ENCODE data around the gene RNF25.

The RNF25 gene

DNA sequence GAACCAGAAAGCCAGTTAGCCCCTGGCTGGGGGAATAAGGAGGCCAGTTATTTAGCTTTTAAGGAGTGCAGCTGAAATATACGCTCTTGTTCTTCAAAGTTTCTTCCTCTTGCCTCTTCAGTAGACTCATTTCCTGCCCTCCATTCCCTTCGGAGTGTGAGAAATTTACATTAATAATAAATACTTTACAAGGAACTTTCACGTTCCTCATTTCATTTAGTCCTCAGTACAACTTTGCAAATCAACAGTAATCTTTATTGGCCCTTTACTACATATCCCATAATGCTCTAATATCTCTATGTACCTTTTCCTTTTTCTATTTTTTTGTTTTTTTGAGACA is 48.5 kb downstream of the RNF25 start:
- no peak for DNase-seq (ENCODE audit: low spot score)
- TF ChIP-seq, protein P1, sequence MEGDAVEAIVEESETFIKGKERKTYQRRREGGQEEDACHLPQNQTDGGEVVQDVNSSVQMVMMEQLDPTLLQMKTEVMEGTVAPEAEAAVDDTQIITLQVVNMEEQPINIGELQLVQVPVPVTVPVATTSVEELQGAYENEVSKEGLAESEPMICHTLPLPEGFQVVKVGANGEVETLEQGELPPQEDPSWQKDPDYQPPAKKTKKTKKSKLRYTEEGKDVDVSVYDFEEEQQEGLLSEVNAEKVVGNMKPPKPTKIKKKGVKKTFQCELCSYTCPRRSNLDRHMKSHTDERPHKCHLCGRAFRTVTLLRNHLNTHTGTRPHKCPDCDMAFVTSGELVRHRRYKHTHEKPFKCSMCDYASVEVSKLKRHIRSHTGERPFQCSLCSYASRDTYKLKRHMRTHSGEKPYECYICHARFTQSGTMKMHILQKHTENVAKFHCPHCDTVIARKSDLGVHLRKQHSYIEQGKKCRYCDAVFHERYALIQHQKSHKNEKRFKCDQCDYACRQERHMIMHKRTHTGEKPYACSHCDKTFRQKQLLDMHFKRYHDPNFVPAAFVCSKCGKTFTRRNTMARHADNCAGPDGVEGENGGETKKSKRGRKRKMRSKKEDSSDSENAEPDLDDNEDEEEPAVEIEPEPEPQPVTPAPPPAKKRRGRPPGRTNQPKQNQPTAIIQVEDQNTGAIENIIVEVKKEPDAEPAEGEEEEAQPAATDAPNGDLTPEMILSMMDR (IDR thresholded peaks at IDR 0.05; ENCODE audit: extremely low read depth, missing control alignments): no peak

DNA sequence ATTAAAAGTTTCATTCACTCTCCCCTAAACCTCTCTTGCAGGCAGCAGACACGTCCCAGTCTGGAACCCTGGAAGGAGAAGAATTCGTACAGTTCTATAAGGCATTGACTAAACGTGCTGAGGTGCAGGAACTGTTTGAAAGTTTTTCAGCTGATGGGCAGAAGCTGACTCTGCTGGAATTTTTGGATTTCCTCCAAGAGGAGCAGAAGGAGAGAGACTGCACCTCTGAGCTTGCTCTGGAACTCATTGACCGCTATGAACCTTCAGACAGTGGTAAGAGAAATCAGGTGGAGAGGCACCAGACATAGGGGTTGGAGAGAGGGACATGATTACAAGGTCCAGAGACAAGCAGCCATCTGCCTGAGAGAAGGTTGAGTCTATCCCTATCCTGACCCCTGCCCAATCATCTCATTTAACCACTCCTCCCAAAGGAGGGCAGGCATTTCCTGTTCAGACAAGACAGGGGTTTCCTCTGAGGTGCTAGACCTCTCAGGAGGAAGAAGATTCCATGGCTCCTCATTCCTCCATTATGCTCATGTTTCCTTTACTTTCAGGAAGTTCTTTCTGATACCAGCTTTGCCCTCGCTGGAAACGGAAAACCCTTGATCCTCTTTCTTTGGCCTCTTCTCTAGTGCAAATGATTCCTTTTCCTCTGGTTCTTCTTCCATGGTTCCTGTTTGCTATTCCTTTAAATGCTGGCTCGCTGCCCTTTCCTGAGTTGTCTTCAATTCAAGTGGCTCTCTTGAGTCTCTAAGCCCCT is 49.0 kb downstream of the RNF25 start:
- DNase-seq (ENCODE audit: low spot score): no peak
- TF ChIP-seq, protein P1 (IDR thresholded peaks at IDR 0.05; ENCODE audit: extremely low read depth, missing control alignments): no peak

DNA sequence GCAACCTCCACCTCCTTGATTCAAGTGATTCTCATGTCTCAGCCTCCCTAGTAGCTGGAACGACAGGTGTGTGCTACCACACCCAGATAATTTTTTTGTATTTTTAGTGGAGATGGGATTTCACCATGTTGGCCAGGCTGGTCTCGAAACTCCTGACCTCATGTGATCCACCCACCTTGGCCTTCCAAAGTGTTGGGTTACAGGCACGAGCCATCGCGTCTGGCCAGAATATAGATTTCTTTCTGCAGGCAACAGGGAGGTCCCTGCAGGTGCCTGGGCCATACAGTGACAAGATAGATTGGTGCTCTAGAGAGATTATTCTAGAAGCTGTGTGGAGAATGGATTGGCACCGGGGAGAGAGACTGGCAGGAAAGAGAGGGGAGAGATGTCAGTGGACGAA is 50.8 kb downstream of the RNF25 start:
- no peak for DNase-seq (ENCODE audit: low spot score)

DNA sequence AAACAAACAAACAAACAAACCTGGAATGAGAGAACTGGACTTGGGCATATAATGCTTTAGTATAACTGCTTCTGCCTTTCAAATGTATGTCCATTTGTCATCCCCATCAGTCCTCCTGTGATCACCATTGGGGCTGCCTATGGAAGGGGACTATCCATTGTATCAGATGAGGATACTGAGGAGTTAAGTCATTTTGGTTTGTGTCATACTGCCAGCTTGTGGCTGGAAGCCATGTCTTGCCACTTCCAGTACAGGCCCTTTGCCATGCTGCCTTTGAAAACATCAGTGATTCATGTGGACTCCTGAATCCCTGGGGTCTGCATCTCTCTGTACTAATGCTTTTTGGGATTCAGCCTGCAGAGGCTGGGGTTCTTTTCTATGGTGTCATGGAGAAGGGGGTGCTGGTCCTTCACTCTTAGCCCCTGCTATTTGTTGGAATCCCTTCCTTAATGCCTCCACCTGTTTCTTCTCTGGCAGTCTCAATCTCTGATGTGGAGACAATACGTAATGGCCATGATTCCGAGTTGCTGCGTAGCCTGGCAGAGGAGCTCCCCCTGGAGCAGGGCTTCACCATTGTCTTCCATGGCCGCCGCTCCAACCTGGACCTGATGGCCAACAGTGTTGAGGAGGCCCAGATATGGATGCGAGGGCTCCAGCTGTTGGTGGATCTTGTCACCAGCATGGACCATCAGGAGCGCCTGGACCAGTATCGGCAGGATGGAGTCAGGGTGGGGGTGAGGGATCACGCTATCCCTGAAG is 53.5 kb downstream of the RNF25 start:
- DNase-seq (ENCODE audit: low spot score): no peak
- TF ChIP-seq, protein P1 (IDR thresholded peaks at IDR 0.05; ENCODE audit: extremely low read depth, missing control alignments): no peak

More for the DNA sequence above, 50.8 kb downstream of the RNF25 start:
- TF ChIP-seq, protein P1 (IDR thresholded peaks at IDR 0.05; ENCODE audit: extremely low read depth, missing control alignments): no peak

DNA sequence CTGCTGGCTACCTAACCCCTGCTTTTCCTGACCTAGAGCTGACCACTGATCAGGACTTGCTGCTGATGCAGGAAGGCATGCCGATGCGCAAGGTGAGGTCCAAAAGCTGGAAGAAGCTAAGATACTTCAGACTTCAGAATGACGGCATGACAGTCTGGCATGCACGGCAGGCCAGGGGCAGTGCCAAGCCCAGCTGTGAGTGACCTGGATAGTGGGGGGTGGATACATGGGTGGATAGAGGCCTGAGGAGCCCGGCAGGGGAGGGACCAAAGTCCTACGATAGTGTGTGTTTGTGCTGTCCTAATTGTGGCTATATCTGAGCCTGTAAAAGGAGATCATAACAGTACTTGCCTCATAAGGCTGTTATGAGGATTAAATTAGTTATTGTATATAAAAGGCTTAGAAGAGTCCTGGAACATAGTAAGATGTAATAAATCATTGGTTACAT is 55.9 kb downstream of the RNF25 start:
- TF ChIP-seq, protein P1 (IDR thresholded peaks at IDR 0.05; ENCODE audit: extremely low read depth, missing control alignments): no peak
- no peak for DNase-seq (ENCODE audit: low spot score)

Measured in GM20000 (cell line).